NCI-H146 treated with DMSO at 0.1 percent for 48 hours (cell line): Measurements from ENCODE around the gene ARID1A.
"Not testable (repeated sequence)": the region's sequence is repeated elsewhere in the genome, so short reads cannot be mapped to it uniquely, and the experiment has no call there.

Experiments used
- DNase-seq: peaks from one replicate; lab custom pipeline; 2025; ENCODE audit not compliant: unreplicated experiment; lab: John Stamatoyannopoulos, UW

ARID1A gene

GRCh38 chr1:26695356-26696118, at the start of gene ARID1A:
Gene ARID1A, plus strand, starts transcription at chr1:26696015. Its CDS starts 389 bp downstream, at chr1:26696404.
- peak; percentile 54 for DNase-seq

DNA sequence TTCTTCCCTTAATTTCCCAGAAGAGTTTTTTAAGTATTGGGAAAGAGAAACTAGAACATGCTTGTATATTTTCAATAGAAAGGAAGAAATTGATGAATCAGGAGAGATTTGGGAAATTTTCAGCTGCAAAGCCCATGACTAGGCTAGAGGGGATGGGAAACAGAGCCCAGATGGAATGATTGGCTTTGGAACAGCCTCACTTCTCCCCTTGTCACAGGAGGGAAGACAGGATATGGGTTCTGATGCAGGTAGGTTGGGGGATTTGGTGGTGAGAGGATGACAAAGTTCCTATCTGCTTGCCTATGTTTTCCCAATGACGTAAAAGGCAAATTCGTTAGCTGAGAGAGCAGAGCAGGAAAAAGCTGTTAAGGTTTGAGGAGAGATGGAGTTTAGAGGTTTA, 31.0 kb upstream of the ARID1A start:
- no peak for DNase-seq

- no peak for DNase-seq
These were observed 29.0 kb upstream of the ARID1A start for GRCh38 chr1:26666855-26667254.

DNA sequence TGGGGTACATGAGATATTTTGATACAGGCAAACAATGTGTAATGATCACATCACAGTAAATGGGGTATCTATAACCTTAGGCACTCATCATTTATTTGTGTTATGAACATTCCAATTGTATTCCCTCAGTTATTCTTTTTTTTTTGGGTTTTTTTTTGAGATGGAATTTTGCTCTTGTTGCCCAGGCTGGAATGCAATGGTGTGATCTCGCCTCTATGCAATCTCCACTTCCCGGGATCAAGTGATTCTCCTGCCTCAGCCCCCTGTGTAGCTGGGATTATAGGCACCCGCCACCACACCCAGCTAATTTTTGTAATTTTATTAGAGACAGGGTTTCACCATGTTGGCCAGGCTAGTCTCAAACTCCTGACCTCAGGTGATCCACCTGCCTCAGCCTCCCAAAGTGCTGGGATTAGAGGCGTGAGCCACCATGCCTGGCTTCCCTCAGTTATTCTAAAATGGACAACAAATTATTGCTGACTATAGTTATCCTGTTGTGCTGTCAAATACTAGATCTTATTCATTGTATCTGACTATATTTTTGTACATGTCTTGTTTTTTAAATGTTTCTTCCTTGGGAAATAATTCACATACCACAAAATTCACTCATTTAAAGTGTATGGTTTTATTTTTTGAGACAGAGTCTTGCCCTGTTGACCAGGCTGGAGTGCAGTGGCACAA, 27.6 kb upstream of the ARID1A start:
- not testable (repeated sequence) for DNase-seq

DNA sequence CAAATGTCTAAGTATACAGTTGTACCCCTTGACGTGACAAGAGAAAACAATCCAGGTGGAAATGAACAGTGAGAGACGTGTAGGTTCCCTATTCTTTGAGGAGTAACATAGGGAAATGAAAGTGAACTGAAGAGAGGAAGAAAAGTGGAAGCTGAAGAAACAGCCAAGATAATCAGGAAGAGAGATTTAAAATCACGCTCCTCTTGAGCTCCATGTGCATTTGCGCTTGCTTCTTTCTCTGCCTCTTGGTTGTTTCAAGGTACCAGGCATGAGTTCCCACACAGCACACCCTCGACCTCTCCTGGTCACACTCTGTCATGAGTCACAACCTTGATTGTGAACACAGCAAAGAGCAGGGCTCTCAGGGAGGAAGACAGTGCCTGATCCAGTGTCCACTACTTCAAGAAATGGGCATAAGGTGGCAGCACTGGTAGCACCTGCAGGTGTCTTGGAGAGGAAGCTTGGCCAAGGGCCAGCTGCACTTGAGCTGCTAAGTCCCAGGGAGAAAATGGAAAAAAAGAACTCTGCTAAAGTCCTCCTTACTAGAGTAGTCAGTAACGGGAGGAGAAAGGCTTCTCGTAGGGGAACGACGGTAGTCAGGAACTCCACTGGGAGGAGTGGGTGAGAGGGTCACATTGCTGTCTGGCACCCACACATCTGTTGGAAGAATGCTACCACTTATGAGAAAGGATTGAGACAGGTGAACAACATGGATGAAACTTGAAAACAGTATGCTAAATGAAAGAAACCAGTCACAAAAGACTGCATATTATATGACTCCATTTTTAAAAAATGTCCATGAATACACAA, 18.3 kb upstream of the ARID1A start:
- DNase-seq, result peak; percentile 21

DNA sequence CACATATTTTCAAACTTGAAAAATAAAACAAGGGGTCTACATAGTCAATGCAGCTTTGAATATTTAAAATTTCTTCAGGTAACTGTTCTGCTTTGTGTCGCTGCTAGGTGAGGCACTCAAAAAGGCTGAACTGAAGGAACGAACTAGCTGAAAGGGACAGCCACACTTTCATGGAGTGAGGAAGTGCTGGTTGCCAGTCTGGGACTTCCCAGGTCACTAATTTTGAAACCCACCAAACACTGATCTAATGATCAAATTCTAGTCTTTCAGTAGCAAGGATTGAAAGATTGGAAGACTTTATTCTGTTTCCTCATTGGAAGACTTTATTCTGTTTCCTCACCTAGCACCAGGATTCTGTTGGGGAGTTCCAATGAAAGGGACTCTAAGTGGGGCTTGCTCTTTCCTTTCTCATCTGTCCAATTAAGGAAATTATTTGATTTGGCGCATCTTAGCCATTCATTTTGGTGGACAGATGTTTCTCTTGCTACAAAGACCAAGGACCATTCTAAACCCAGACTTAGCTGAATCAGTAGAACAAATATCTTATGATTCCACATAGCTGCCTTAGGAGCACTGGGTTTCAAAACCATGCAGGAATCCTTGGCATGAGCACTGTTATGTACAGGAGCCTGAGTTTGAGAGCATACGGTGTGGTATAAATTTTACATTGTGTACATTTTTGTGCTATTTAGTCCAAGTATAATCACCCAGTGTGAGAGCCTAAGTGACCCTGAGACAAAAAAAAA, 10.9 kb upstream of the ARID1A start:
- DNase-seq, result no peak

- DNase-seq, result no peak
These were observed 9.0 kb upstream of the ARID1A start for GRCh38 chr1:26686795-26687194.

- DNase-seq, result no peak
These were observed 6.3 kb upstream of the ARID1A start for GRCh38 chr1:26689504-26689903.

DNA sequence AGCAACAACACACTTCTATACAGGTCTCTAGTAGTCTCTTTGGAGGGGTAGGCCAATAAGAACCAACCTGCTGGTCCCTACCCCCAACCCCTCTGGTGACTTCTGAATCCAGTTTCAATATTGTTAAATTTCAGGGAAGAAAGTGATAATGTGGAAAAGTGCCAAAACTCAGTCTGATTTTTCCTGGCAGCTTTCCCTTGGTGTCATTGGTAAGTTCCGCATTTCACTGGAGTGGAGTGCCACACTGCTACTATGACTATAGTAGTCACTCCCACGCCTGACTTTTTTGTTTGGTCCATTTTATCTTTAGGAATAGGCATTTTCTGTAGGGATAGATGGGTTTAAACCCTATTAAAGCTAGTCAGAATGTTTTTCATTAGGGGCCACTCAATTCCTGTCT, 5.7 kb upstream of the ARID1A start:
- DNase-seq, result no peak

GRCh38 chr1:26690576-26691031, 5.2 kb upstream of the ARID1A start:
- no peak for DNase-seq

DNA sequence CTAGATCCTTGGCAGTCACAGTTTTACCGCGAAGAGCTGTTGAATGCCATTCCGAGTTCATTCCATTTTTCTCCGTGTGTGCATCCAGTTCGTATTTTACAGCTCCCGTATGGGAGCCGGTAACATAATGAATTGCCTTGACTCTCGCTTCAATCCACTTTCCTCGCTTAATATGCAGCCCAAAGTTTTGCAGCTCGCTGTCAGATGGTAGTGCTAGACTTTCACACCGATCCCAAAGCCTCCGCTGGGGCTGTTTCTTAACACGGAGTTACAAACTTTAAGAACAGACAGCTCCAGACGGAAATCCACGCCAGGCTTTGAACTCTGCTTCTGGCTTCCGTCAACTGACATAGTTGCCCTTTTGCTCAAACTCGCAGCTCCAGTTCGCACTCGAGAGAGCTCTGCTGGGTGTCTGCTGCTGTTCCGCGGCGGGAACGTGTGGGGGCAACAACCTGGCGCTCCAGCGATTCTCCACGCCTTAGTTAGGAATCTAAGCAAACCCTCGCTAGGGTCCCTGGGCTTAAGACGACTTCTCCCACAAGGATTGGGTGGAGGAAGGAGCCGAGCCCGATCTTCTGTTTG, 3.5 kb upstream of the ARID1A start:
- peak; percentile 67 for DNase-seq

GRCh38 chr1:26692793-26693490, 2.9 kb upstream of the ARID1A start:
- peak; percentile 87 for DNase-seq

- DNase-seq, result no peak
These were observed 1.9 kb upstream of the ARID1A start for GRCh38 chr1:26693599-26694572.

- DNase-seq, result no peak
These were observed 1.0 kb upstream of the ARID1A start for GRCh38 chr1:26694638-26695355.

DNA sequence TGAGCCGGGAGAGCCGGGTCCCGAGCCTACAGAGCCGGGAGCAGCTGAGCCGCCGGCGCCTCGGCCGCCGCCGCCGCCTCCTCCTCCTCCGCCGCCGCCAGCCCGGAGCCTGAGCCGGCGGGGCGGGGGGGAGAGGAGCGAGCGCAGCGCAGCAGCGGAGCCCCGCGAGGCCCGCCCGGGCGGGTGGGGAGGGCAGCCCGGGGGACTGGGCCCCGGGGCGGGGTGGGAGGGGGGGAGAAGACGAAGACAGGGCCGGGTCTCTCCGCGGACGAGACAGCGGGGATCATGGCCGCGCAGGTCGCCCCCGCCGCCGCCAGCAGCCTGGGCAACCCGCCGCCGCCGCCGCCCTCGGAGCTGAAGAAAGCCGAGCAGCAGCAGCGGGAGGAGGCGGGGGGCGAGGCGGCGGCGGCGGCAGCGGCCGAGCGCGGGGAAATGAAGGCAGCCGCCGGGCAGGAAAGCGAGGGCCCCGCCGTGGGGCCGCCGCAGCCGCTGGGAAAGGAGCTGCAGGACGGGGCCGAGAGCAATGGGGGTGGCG, 371 bp downstream of the ARID1A start:
- no peak for DNase-seq

DNA sequence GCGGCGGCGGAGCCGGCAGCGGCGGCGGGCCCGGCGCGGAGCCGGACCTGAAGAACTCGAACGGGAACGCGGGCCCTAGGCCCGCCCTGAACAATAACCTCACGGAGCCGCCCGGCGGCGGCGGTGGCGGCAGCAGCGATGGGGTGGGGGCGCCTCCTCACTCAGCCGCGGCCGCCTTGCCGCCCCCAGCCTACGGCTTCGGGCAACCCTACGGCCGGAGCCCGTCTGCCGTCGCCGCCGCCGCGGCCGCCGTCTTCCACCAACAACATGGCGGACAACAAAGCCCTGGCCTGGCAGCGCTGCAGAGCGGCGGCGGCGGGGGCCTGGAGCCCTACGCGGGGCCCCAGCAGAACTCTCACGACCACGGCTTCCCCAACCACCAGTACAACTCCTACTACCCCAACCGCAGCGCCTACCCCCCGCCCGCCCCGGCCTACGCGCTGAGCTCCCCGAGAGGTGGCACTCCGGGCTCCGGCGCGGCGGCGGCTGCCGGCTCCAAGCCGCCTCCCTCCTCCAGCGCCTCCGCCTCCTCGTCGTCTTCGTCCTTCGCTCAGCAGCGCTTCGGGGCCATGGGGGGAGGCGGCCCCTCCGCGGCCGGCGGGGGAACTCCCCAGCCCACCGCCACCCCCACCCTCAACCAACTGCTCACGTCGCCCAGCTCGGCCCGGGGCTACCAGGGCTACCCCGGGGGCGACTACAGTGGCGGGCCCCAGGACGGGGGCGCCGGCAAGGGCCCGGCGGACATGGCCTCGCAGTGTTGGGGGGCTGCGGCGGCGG, 1.0 kb downstream of the ARID1A start:
- no peak for DNase-seq

- no peak for DNase-seq
These were observed 1.7 kb downstream of the ARID1A start for GRCh38 chr1:26697431-26697977.
